Ishikawa (cell line): Measurements from ENCODE around the gene RIPK1.

Source experiments
- CEBPB ChIP-seq: IDR thresholded peaks from 2 replicates; pipeline ENCODE4 v1.6.1; 2012
- CREB1 ChIP-seq: IDR thresholded peaks from 2 replicates; pipeline ENCODE4 v1.6.1; 2012; ENCODE audit warnings: low read depth
- EGR1 ChIP-seq: IDR thresholded peaks from 2 replicates; pipeline ENCODE4 v1.6.1; 2012
- FOXM1 ChIP-seq: IDR thresholded peaks from 2 replicates; pipeline ENCODE4 v1.6.1; 2012; ENCODE audit warnings: low read depth, borderline replicate concordance
- RAD21 ChIP-seq: IDR thresholded peaks from 2 replicates; pipeline ENCODE4 v1.6.1; 2012; ENCODE audit warnings: low read depth
- REST ChIP-seq: IDR thresholded peaks from 2 replicates; pipeline ENCODE4 v1.6.1; 2012; ENCODE audit warnings: low read depth, mild to moderate bottlenecking
- TCF12 ChIP-seq: IDR thresholded peaks from 2 replicates; pipeline ENCODE4 v1.6.1; 2012; ENCODE audit warnings: low read depth
- USF1 ChIP-seq: IDR thresholded peaks from 2 replicates; pipeline ENCODE4 v1.6.1; 2012
- YY1 ChIP-seq: IDR thresholded peaks from 2 replicates; pipeline ENCODE4 v1.6.1; 2012; ENCODE audit warnings: low read depth
- TF ChIP-seq, protein P1 (sequence below): IDR thresholded peaks from 2 replicates; pipeline ENCODE4 v1.6.1; 2012

GRCh38 chr6:3122823-3123182, 54.5 kb downstream of the RIPK1 start:
- TF ChIP-seq REST (no peak), CREB1 (no peak), TCF12 (no peak), FOXM1 (no peak), CEBPB (no peak), YY1 (no peak), EGR1 (no peak), USF1 (no peak), RAD21 (no peak)
- TF ChIP-seq, protein P1, sequence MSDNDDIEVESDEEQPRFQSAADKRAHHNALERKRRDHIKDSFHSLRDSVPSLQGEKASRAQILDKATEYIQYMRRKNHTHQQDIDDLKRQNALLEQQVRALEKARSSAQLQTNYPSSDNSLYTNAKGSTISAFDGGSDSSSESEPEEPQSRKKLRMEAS: no peak
